Endothelial cell of umbilical vein (primary cell): ENCODE results near the gene EFNA5. TPM values are rescaled to one million over a fixed set of nuclear protein-coding genes. Genes with fewer than 3 reads are reported as not detected.
"Not testable (repeated sequence)": the region's sequence is repeated elsewhere in the genome, so short reads cannot be mapped to it uniquely, and the experiment has no call there.

ENCODE experiments used
- BruUV-seq: library from RNA; stranded (reverse); fragments of 400-500 nt; replicated peaks from 2 replicates; lab custom pipeline; 2021; lab: Mats Ljungman, UMichigan
- CTCF ChIA-PET: fragments of 300-600, 350-600 bp; sonication (Branson Sonifier 250); formaldehyde crosslinking; loops from one replicate; lab custom pipeline; 2021; ENCODE audit warnings: antibody characterized with exemption, inconsistent platforms; lab: Charles Lee
- POLR2A ChIA-PET: fragments of 300-600, 350-600 bp; sonication (Branson Sonifier 250); formaldehyde crosslinking; loops from one replicate; lab custom pipeline; 2021; ENCODE audit warnings: antibody characterized with exemption, inconsistent platforms; lab: Charles Lee
- DNase-seq: peaks from one replicate; pipeline ENCODE4 v3.0.0-alpha.2; 2011; ENCODE audit warnings: low read depth, low spot score
- FAIRE-seq: peaks from 2 replicates; lab custom pipeline; 2011; peaks lifted over from hg19 to GRCh38; lab: Jason Lieb, UNC
- H2AFZ ChIP-seq: 2 replicates; pipeline ENCODE4 v1.6.0; 2012; ENCODE audit warnings: low read depth, low read length, control low read depth, inconsistent platforms
- H3K27ac ChIP-seq: 2 replicates; pipeline ENCODE4 v1.5.1; 2011; ENCODE audit warnings: low read depth, mild to moderate bottlenecking, control low read depth, low read length, moderate library complexity; ENCODE audit not compliant: insufficient read depth
- H3K27me3 ChIP-seq, 2 experiments: 2 replicates each; pipeline versions ENCODE4 v1.6.0 to v1.6.1; 2011; ENCODE audit warnings: low read length in 2 of 2, mixed read lengths in 1 of 2; ENCODE audit not compliant: control insufficient read depth in 2 of 2, insufficient read depth in 2 of 2
- H3K36me3 ChIP-seq, 2 experiments: 2 replicates in 1 of 2; 3 replicates in 1 of 2; pipeline ENCODE4 v1.5.1; 2011; ENCODE audit warnings: low read length in 2 of 2, mild to moderate bottlenecking in 1 of 2, moderate library complexity in 1 of 2; ENCODE audit not compliant: control insufficient read depth in 2 of 2, insufficient read depth in 2 of 2; ENCODE audit errors: extremely low read depth in 1 of 2
- H3K4me1 ChIP-seq: 3 replicates; pipeline ENCODE4 v1.5.1; 2011; ENCODE audit warnings: mild to moderate bottlenecking, low read length; ENCODE audit not compliant: control insufficient read depth, insufficient read depth; ENCODE audit errors: extremely low read depth
- H3K4me2 ChIP-seq: 2 replicates; pipeline ENCODE4 v1.6.1; 2011; ENCODE audit warnings: low read length, control low read depth, mixed read lengths; ENCODE audit not compliant: insufficient read depth
- H3K4me3 ChIP-seq, 3 experiments: fragments of 200-600 bp in 1 of 3; sonication (generic), shearing (Covaris generic) in 1 of 3; replicated peaks in 1 of 3; 2 replicates each; pipeline ENCODE4 v1.5.1; 2011 to 2016; ENCODE audit warnings: control low read depth in 3 of 3, low read length in 3 of 3, mild to moderate bottlenecking in 2 of 3, inconsistent platforms in 1 of 3, low read depth in 1 of 3, moderate library complexity in 1 of 3; ENCODE audit not compliant: insufficient read depth in 1 of 3
- H3K79me2 ChIP-seq: 2 replicates; pipeline ENCODE4 v1.6.0; 2012; ENCODE audit warnings: low read length, inconsistent platforms; ENCODE audit not compliant: control insufficient read depth, insufficient read depth
- H3K9ac ChIP-seq: replicated peaks from 2 replicates; pipeline ENCODE3; 2011; ENCODE audit warnings: low read length, control low read depth; ENCODE audit not compliant: insufficient read depth; ENCODE audit errors: extremely low read depth
- H3K9me1 ChIP-seq: replicated peaks from 3 replicates; pipeline ENCODE4 v1.6.0; 2011; ENCODE audit warnings: mild to moderate bottlenecking, low read length; ENCODE audit not compliant: control insufficient read depth, insufficient read depth; ENCODE audit errors: extremely low read depth
- H3K9me3 ChIP-seq: replicated peaks from 2 replicates; pipeline ENCODE4 v1.5.1; 2012; ENCODE audit warnings: low read length, inconsistent platforms; ENCODE audit not compliant: control insufficient read depth, insufficient read depth
- H4K20me1 ChIP-seq: replicated peaks from 2 replicates; pipeline ENCODE3; 2011; ENCODE audit warnings: mild to moderate bottlenecking, low read length; ENCODE audit not compliant: control insufficient read depth, insufficient read depth; ENCODE audit errors: extremely low read depth
- CTCF ChIP-seq, 2 donors: IDR thresholded peaks; 1 replicate in 1 of 2; 2 replicates in 1 of 2; pipeline ENCODE4 v1.5.1; 2011; ENCODE audit warnings: low read length in 2 of 2, mild to moderate bottlenecking in 2 of 2, moderate library complexity in 2 of 2, control low read depth in 1 of 2, inconsistent platforms in 1 of 2, low read depth in 1 of 2; ENCODE audit not compliant: insufficient read depth in 1 of 2; ENCODE audit errors: extremely low read depth in 1 of 2
- EZH2 ChIP-seq: IDR thresholded peaks from 2 replicates; pipeline ENCODE4 v1.6.1; 2012; ENCODE audit warnings: borderline replicate concordance, low read depth, mild to moderate bottlenecking, moderate library complexity, low read length, inconsistent platforms; ENCODE audit not compliant: severe bottlenecking
- FOS ChIP-seq: IDR thresholded peaks from 2 replicates; pipeline ENCODE4 v1.6.1; 2011; ENCODE audit warnings: mild to moderate bottlenecking, low read length, moderate library complexity, borderline replicate concordance; ENCODE audit not compliant: insufficient read depth
- GATA2 ChIP-seq: IDR thresholded peaks from 2 replicates; pipeline ENCODE4 v1.7.0; 2011; ENCODE audit warnings: low read depth, mild to moderate bottlenecking, moderate library complexity, mixed read lengths, low read length; ENCODE audit not compliant: insufficient read length, insufficient read depth
- JUN ChIP-seq: IDR thresholded peaks from 2 replicates; pipeline ENCODE4 v1.6.1; 2011; ENCODE audit warnings: borderline replicate concordance, low read depth; ENCODE audit not compliant: insufficient read length, insufficient read depth
- MAX ChIP-seq: IDR thresholded peaks from 2 replicates; pipeline ENCODE4 v1.6.1; 2011; ENCODE audit not compliant: insufficient read depth, insufficient read length
- MYC ChIP-seq: IDR thresholded peaks from one replicate; pipeline ENCODE4 v1.6.1; 2011; ENCODE audit warnings: mild to moderate bottlenecking, low read depth, low read length
- POLR2A ChIP-seq: IDR thresholded peaks from 2 replicates; pipeline ENCODE4 v1.6.1; 2012; ENCODE audit warnings: low read depth, mild to moderate bottlenecking, control low read depth, low read length
- POLR2AphosphoS5 ChIP-seq: IDR thresholded peaks from 2 replicates; pipeline ENCODE4 v1.6.1; 2012; ENCODE audit warnings: low read depth, mild to moderate bottlenecking, control low read depth, low read length, moderate library complexity; ENCODE audit not compliant: insufficient read depth
- dilution Hi-C: fragments of 300-500 bp; cut with MboI; formaldehyde crosslinking; loops from one replicate; pipeline ENCODE4 v1.15.0; 2019; ENCODE audit warnings: low sequenced_read_pairs; ENCODE audit not compliant: extremely low pct_ligation_motif_present
- intact Hi-C: fragments of 100-400 bp; cut with micrococcal nuclease; formaldehyde crosslinking; loops from one replicate; pipeline ENCODE4 v1.10.0; 2022
- polyA plus RNA-seq, 4 experiments: library from polyadenylated mRNA; depleted of rRNA in 3 of 4; stranded (reverse) in 3 of 4; unstranded in 1 of 4; fragments of >200 nt; gene quantifications; 2 replicates each; pipeline versions ENCODE4 v1.2.1 to v1.2.3, GENCODE V29; 2011 to 2012; ENCODE audit warnings: missing spikeins in 1 of 4
- total RNA-seq: library from RNA; stranded (reverse); gene quantifications from 2 replicates; pipeline ENCODE4 v1.2.3, GENCODE V29; 2021

The EFNA5 gene
- total and polyA plus RNA-seq, 2 donors (not counting 3 experiments of a cell fraction or from before 2014, with no cell fraction given): 13.6 to 22.1 TPM

DNA sequence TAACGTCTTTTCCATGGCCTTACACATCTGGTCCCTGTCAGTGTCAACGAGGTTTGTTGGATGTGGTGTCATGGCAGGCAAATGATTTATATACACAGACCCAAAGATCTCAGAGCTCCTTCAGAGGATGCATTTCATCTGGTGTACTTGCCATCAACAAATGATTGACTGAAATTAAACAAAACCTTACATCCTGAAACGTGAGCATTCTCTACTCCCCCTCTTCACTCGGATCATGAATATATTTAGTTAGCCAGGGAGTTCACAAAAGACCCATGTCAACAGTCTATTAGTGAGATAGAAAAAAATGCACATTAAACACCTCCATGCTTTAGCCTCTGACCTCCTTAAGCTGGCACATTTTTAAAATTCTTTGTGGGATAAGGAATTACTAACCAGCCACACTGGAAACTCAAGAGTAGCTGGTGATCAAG is 215.6 kb downstream of the EFNA5 start:
- H3K4me2 ChIP-seq: no peak overlapping the region
- H3K9ac ChIP-seq: no peak overlapping the region
- no TSS peak for BruUV-seq
- no peaks in the 10 kb centered on the region for H3K9me1 ChIP-seq
- FAIRE-seq: no peak
- no peak overlapping the region for H2AFZ ChIP-seq
- no peaks in the 10 kb centered on the region for H3K9me3 ChIP-seq
- POLR2A ChIA-PET: no interaction called here
- intact Hi-C loops: no loop called here
- TF ChIP-seq MAX (no peak), GATA2 (no peak), EZH2 (no peak), CTCF (IDR thresholded peaks at IDR 0.05; ENCODE audit: extremely low read depth in 1 of 2, insufficient read depth in 1 of 2, low read depth in 1 of 2, low read length in 2 of 2) (no peak), POLR2AphosphoS5 (no peak), MYC (no peak), POLR2A (no peak), JUN (no peak), FOS (no peak)
- no peaks in the 10 kb centered on the region for H3K4me1 ChIP-seq
- no peak overlapping the region for H3K4me3 ChIP-seq
- H3K27me3 ChIP-seq: no peaks in the 10 kb centered on the region
- no peaks in the 10 kb centered on the region for H4K20me1 ChIP-seq
- no peaks in the 10 kb centered on the region for H3K36me3 ChIP-seq
- no peak overlapping the region for H3K27ac ChIP-seq
- CTCF ChIA-PET: interaction anchor here (1.3 to 2.1 kb wide), 7 partner anchors 9 to 218 kb away, joined by 3 to 9 read pairs (median 5); no protein-coding TSS in a partner anchor
- dilution Hi-C loops: no loop called here
- H3K79me2 ChIP-seq: no peaks in the 10 kb centered on the region
- no peak for DNase-seq

DNA sequence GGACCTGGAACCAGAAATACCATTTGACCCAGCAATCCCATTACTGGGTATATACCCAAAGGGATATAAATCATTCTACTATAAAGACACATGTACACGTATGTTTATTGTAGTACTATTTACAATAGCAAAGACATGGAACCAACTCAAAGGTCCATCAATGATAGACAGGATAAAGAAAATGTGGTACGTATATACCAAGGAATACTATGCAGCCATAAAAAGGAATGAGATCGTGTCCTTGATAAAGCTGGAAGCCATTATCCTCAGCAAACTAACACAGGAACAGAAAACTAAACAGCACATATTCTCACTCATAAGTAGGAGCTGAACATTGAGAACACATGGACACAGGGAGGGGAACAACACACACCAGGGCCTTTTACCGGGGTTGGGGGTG is 218.9 kb downstream of the EFNA5 start:
- H3K9me3 ChIP-seq, H4K20me1 ChIP-seq, dilution Hi-C loops, H3K36me3 ChIP-seq, FAIRE-seq, H3K4me2 ChIP-seq, intact Hi-C loops, H3K9ac ChIP-seq, BruUV-seq, H3K27ac ChIP-seq, H2AFZ ChIP-seq, H3K79me2 ChIP-seq, H3K9me1 ChIP-seq, POLR2A ChIA-PET, H3K4me1 ChIP-seq, H3K4me3 ChIP-seq, DNase-seq, H3K27me3 ChIP-seq: not testable (repeated sequence)
- CTCF ChIA-PET: interaction anchor here (0.7 kb wide), 1 partner anchor 13 kb away, joined by 3 read pairs; no protein-coding TSS in a partner anchor
